NB4 (cell line): ENCODE data around the gene ANXA9.

ENCODE experiments used
- DNase-seq: peaks from one replicate; pipeline ENCODE4 v3.0.0; 2010; ENCODE audit warnings: low read depth
- H3K4me3 ChIP-seq: one replicate; pipeline ENCODE4 v1.5.1; 2011; ENCODE audit warnings: mild to moderate bottlenecking, low read depth, low read length, moderate library complexity
- MAX ChIP-seq: IDR thresholded peaks from 2 replicates; pipeline ENCODE4 v1.6.1; 2011; ENCODE audit warnings: low read depth, low read length
- MYC ChIP-seq: IDR thresholded peaks from 2 replicates; pipeline ENCODE4 v1.6.1; 2011; ENCODE audit warnings: low read depth, low read length
- POLR2A ChIP-seq: IDR thresholded peaks from 2 replicates; pipeline ENCODE4 v1.6.1; 2011; ENCODE audit warnings: mild to moderate bottlenecking; ENCODE audit not compliant: insufficient read length; ENCODE audit errors: extremely low read depth
- TF ChIP-seq, protein P1 (sequence below): IDR thresholded peaks from one replicate; pipeline ENCODE4 v1.5.1; 2012; ENCODE audit warnings: low read depth, low read length

The ANXA9 gene

DNA sequence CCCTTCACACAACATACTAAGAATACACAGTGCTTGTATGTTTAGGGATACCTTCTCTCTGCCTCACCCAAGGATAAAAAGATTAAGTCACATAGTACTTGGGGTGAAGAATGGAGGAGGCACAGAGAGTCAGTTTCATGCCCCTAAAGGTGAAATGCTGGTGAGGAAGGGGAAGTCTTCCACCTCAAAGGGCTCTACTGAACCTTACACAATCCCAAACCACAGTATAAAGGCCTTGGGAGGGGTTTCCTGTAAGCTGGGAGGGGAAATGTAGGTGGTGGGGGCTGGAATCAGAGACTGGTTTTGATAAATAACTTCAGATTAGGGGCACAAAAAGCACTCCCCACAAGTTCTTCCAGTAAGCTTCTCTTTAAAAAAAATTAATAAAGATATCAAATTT, 21.1 kb downstream of the ANXA9 start:
- DNase-seq, result peak; percentile 83
- TF ChIP-seq MYC (peak; percentile 23; the same call in 1 of the 2 replicates), POLR2A (no peak)
- peak overlapping the region; percentile 25 for H3K4me3 ChIP-seq

GRCh38 chr1:151005729-151006319, 23.7 kb downstream of the ANXA9 start:
- peak overlapping the region; percentile 68 for H3K4me3 ChIP-seq
- DNase-seq, result no peak
- TF ChIP-seq MYC (no peak), POLR2A (no peak), MAX (no peak)
- TF ChIP-seq, protein P1, sequence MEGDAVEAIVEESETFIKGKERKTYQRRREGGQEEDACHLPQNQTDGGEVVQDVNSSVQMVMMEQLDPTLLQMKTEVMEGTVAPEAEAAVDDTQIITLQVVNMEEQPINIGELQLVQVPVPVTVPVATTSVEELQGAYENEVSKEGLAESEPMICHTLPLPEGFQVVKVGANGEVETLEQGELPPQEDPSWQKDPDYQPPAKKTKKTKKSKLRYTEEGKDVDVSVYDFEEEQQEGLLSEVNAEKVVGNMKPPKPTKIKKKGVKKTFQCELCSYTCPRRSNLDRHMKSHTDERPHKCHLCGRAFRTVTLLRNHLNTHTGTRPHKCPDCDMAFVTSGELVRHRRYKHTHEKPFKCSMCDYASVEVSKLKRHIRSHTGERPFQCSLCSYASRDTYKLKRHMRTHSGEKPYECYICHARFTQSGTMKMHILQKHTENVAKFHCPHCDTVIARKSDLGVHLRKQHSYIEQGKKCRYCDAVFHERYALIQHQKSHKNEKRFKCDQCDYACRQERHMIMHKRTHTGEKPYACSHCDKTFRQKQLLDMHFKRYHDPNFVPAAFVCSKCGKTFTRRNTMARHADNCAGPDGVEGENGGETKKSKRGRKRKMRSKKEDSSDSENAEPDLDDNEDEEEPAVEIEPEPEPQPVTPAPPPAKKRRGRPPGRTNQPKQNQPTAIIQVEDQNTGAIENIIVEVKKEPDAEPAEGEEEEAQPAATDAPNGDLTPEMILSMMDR, result no peak

GRCh38 chr1:151006327-151007052, 24.4 kb downstream of the ANXA9 start, which contains the start of gene MINDY1:
Gene MINDY1 (minus strand): TSS chr1:151006902. CDS start chr1:151002617, 4,285 bp downstream.
- H3K4me3 ChIP-seq, result peak within 1 kb of the TSS; percentile 68
- peak; percentile 84 for DNase-seq
- TF ChIP-seq, protein P1, result peak; percentile 45
- TF ChIP-seq MAX (no peak), POLR2A (peak; percentile 18), MYC (no peak)

DNA sequence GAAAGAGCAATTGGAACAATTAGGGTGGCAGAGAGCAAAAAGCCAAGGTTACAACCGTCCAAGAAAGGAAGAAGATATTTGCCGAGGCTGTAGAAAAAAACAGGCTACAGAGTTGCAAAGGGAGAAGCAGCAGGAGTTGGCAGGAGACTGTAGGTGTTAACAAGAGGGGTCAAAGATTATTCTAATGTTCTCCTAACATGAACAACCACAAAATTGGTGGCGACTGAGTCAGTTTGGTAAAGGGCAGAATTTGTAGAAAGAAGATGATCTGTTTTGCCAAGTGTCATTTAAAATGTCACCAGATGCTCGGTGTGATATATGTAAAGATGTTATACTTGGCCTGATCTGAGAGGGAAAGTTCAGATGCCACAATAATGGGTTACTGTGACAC, 25.8 kb downstream of the ANXA9 start:
- DNase-seq, result no peak
- H3K4me3 ChIP-seq, result peak overlapping the region; percentile 49
- TF ChIP-seq MYC (no peak), MAX (no peak), POLR2A (no peak)
- TF ChIP-seq, protein P1, result no peak

- TF ChIP-seq, protein P1, result no peak
- TF ChIP-seq MYC (peak; percentile 36; the same call in 1 of the 2 replicates), MAX (0 out of 2 replicates have a peak, but pooled peaks have one; percentile 39), POLR2A (peak; percentile 43)
- peak; percentile 93 for DNase-seq
- H3K4me3 ChIP-seq, result peak within 1 kb of the TSS; percentile 92
Measured at GRCh38 chr1:151008244-151009205, 26.4 kb downstream of the ANXA9 start, which contains the start of gene PRUNE1. Gene PRUNE1 (plus strand): TSS chr1:151008449. CDS start chr1:151008633, 184 bp downstream.
